B cell (primary cell): ENCODE results near the gene PDXK. TPM values are rescaled to one million over a fixed set of nuclear protein-coding genes. Genes with fewer than 3 reads are reported as not detected.

ENCODE experiments used
- ATAC-seq: fragments of 200-7000 bp; cut with Tn5 transposase; one replicate; pipeline ENCODE4 v1.10.0; 2021; ENCODE audit warnings: low read depth, mild to moderate bottlenecking, moderate number of reproducible peaks, moderate library complexity
- CTCF ChIA-PET: fragments of 350-600 bp; sonication (Branson Sonifier 250); formaldehyde crosslinking; loops from one replicate; lab custom pipeline; 2021; ENCODE audit warnings: antibody characterized with exemption, inconsistent platforms; lab: Charles Lee
- POLR2A ChIA-PET: fragments of 350-600 bp; sonication (Branson Sonifier 250); formaldehyde crosslinking; loops from one replicate; lab custom pipeline; 2021; ENCODE audit warnings: antibody characterized with exemption; lab: Charles Lee
- DNase-seq: peaks from one replicate; pipeline ENCODE4 v3.0.0; 2013
- H2AFZ ChIP-seq: 2 replicates; pipeline ENCODE4 v1.6.1; 2012; ENCODE audit warnings: mild to moderate bottlenecking, low read depth, low read length; ENCODE audit not compliant: insufficient read depth, poor library complexity, severe bottlenecking
- H3K27ac ChIP-seq, 2 donors: 1 replicate in 1 of 2; 2 replicates in 1 of 2; pipeline ENCODE4 v1.5.1; 2012 to 2013; ENCODE audit warnings: low read length in 2 of 2, mild to moderate bottlenecking in 2 of 2, moderate library complexity in 1 of 2
- H3K27me3 ChIP-seq, 4 experiments: fragments of 200-600 bp in 1 of 4; sonication (generic) in 1 of 4; replicated peaks in 1 of 4; 1 replicate in 2 of 4; 2 replicates in 2 of 4; pipeline versions ENCODE4 v1.6.1 to v1.7.0; 2013 to 2016; ENCODE audit warnings: low read length in 3 of 4, mild to moderate bottlenecking in 2 of 4, mixed read lengths in 1 of 4, moderate library complexity in 1 of 4; ENCODE audit not compliant: insufficient read depth in 4 of 4, control insufficient read depth in 3 of 4; ENCODE audit errors: control extremely low read depth in 1 of 4
- H3K36me3 ChIP-seq, 2 experiments: replicated peaks in 1 of 2; 1 replicate in 1 of 2; 2 replicates in 1 of 2; pipeline versions ENCODE4 v1.6.1 to v1.7.1; 2013; ENCODE audit warnings: low read length in 1 of 2; ENCODE audit not compliant: insufficient read depth in 2 of 2, control insufficient read depth in 1 of 2; ENCODE audit errors: control extremely low read depth in 1 of 2, extremely low read depth in 1 of 2
- H3K4me1 ChIP-seq, 2 donors: fragments of 200-600 bp in 1 of 2; sonication (generic) in 1 of 2; 1 replicate in 1 of 2; 2 replicates in 1 of 2; pipeline versions ENCODE4 v1.5.1 to v1.6.1; 2013 to 2017; ENCODE audit warnings: low read length in 2 of 2; ENCODE audit not compliant: control insufficient read depth in 2 of 2, insufficient read depth in 2 of 2
- H3K4me2 ChIP-seq: replicated peaks from 2 replicates; pipeline ENCODE3; 2012; ENCODE audit warnings: mild to moderate bottlenecking, low read depth, low read length; ENCODE audit not compliant: poor library complexity, severe bottlenecking
- H3K4me3 ChIP-seq, 5 experiments: fragments of 200-600 bp in 1 of 5; sonication (generic) in 1 of 5; 1 replicate in 3 of 5; 2 replicates in 2 of 5; pipeline versions ENCODE4 v1.5.1 to v1.7.0; 2011 to 2016; ENCODE audit warnings: low read length in 4 of 5, mild to moderate bottlenecking in 4 of 5, low read depth in 2 of 5, control low read depth in 1 of 5, moderate library complexity in 1 of 5; ENCODE audit not compliant: insufficient read depth in 1 of 5; ENCODE audit errors: control extremely low read depth in 1 of 5, extremely low read depth in 1 of 5
- H3K79me2 ChIP-seq: fragments of 200-600 bp; sonication (generic); one replicate; pipeline ENCODE4 v1.6.0; 2016; ENCODE audit warnings: low read length; ENCODE audit not compliant: control insufficient read depth, insufficient read depth
- H3K9ac ChIP-seq: fragments of 200-600 bp; sonication (generic); 2 replicates; pipeline ENCODE4 v1.6.1; 2017; ENCODE audit warnings: mild to moderate bottlenecking, low read length, moderate library complexity
- H3K9me3 ChIP-seq, 3 donors: one replicate each; pipeline versions ENCODE4 v1.6.1 to v1.7.1; 2013; ENCODE audit warnings: low read length in 2 of 3; ENCODE audit not compliant: control insufficient read depth in 2 of 3, insufficient read depth in 1 of 3; ENCODE audit errors: control extremely low read depth in 1 of 3
- H4K20me1 ChIP-seq: 2 replicates; pipeline ENCODE4 v1.6.0; 2012; ENCODE audit warnings: mild to moderate bottlenecking, low read length; ENCODE audit not compliant: insufficient read depth, control insufficient read depth, poor library complexity, severe bottlenecking
- H3K27ac Mint-ChIP-seq: one replicate; pipeline ENCODE4 v1.8.0; 2021; ENCODE audit warnings: mixed read lengths
- H3K27me3 Mint-ChIP-seq: one replicate; pipeline ENCODE4 v1.8.0; 2021; ENCODE audit warnings: mixed read lengths
- H3K4me1 Mint-ChIP-seq: one replicate; pipeline ENCODE4 v1.8.0; 2021; ENCODE audit warnings: mixed read lengths
- H3K4me3 Mint-ChIP-seq: one replicate; pipeline ENCODE4 v1.8.0; 2021; ENCODE audit warnings: mixed read lengths
- H3K9me3 Mint-ChIP-seq: one replicate; pipeline ENCODE4 v1.8.0; 2022; ENCODE audit warnings: mixed read lengths; ENCODE audit not compliant: insufficient read depth
- CTCF ChIP-seq: fragments of 200-600 bp; IDR thresholded peaks from one replicate; pipeline ENCODE4 v1.8.0; 2022; ENCODE audit warnings: antibody characterized with exemption, mild to moderate bottlenecking
- EZH2 ChIP-seq: IDR thresholded peaks from 2 replicates; pipeline ENCODE4 v1.6.1; 2012; ENCODE audit warnings: borderline replicate concordance, low read depth, mild to moderate bottlenecking, moderate library complexity, low read length; ENCODE audit not compliant: insufficient read depth, poor library complexity, severe bottlenecking
- WGBS: methylation state at CpG from one replicate; pipeline ENCODE4 v1.1.5; 2013; ENCODE audit warnings: missing lambda C conversion rate; ENCODE audit not compliant: insufficient coverage; 5-methylcytosine and 5-hydroxymethylcytosine counted together
- intact Hi-C: fragments of 100-400 bp; cut with micrococcal nuclease; formaldehyde crosslinking; loops from one replicate; pipeline ENCODE4 v1.10.0; 2022
- polyA plus RNA-seq: library from polyadenylated mRNA; depleted of rRNA; stranded (reverse); fragments of >200 nt; gene quantifications from 2 replicates; pipeline ENCODE4 v1.2.3, GENCODE V29; 2012
- total RNA-seq, 2 donors: library from RNA; stranded (reverse); fragments of 120-200 nt in 1 of 2; gene quantifications; 1 replicate in 1 of 2; 2 replicates in 1 of 2; pipeline versions ENCODE4 v1.2.3 to v1.2.4, GENCODE V29; 2013 to 2022

The PDXK gene
- total and polyA plus RNA-seq, 2 donors (not counting 1 experiment from before 2014, with no cell fraction given), result 31.1 to 102 TPM

GRCh38 chr21:43750339-43751033 lies 31.6 kb downstream of the PDXK start:
- POLR2A ChIA-PET, result interaction anchor here (0.6 kb wide), 1 partner anchor 225 kb away, joined by 3 read pairs; no protein-coding TSS in a partner anchor
- Mint-ChIP-seq H3K4me1 (no peaks in the 10 kb centered on the region), H3K27ac (no peak overlapping the region), H3K4me3 (no peak overlapping the region), H3K9me3 (no peaks in the 10 kb centered on the region), H3K27me3 (no peaks in the 10 kb centered on the region)
- H3K4me2 ChIP-seq, result no peak overlapping the region
- H3K27me3 ChIP-seq, result no peaks in the 10 kb centered on the region
- H3K9ac ChIP-seq, result no peak overlapping the region
- no peaks in the 10 kb centered on the region for H4K20me1 ChIP-seq
- intact Hi-C loops, result no loop called here
- CTCF ChIA-PET, result no interaction called here
- H3K27ac ChIP-seq, result no peak overlapping the region
- H2AFZ ChIP-seq, result no peak overlapping the region
- ATAC-seq, result no peak
- peaks cover 0 to 29% of the 10 kb centered on the region in 2 experiments for H3K36me3 ChIP-seq
- 94% methylated on average over 28 of the region's 28 CpGs for WGBS
- H3K9me3 ChIP-seq, result peaks cover 0 to 8% (median 0%) of the 10 kb centered on the region in 3 donors
- no peak overlapping the region for H3K4me3 ChIP-seq
- no peaks in the 10 kb centered on the region for H3K79me2 ChIP-seq
- H3K4me1 ChIP-seq, result no peaks in the 10 kb centered on the region
- TF ChIP-seq CTCF (no peak), EZH2 (no peak)
- no peak for DNase-seq

GRCh38 chr21:43751955-43752591 lies 33.1 kb downstream of the PDXK start:
- H3K27me3 ChIP-seq, result no peaks in the 10 kb centered on the region
- H3K4me3 Mint-ChIP-seq, result no peak overlapping the region

More at GRCh38 chr21:43751955-43752591, 33.1 kb downstream of the PDXK start:
- no peak for DNase-seq
- 97% methylated on average over 26 of the region's 31 CpGs for WGBS
- Histone ChIP-seq H2AFZ (no peak overlapping the region), H3K4me3 (no peak overlapping the region), H3K9me3 (peaks cover 0 to 8% (median 0%) of the 10 kb centered on the region in 3 donors), H3K36me3 (peaks cover 0 to 36% of the 10 kb centered on the region in 2 experiments), H4K20me1 (no peaks in the 10 kb centered on the region), H3K79me2 (no peaks in the 10 kb centered on the region), H3K4me1 (no peaks in the 10 kb centered on the region), H3K9ac (no peak overlapping the region), H3K4me2 (no peak overlapping the region), H3K27ac (no peak overlapping the region)
- ChIA-PET POLR2A (no interaction called here), CTCF (no interaction called here)
- intact Hi-C loops, result no loop called here
- no peaks in the 10 kb centered on the region for H3K9me3 Mint-ChIP-seq
- TF ChIP-seq CTCF (no peak), EZH2 (no peak)
- no peak for ATAC-seq
- no peaks in the 10 kb centered on the region for H3K4me1 Mint-ChIP-seq
- no peaks in the 10 kb centered on the region for H3K27me3 Mint-ChIP-seq
- H3K27ac Mint-ChIP-seq, result no peak overlapping the region
